Activated naive CD4-positive, alpha-beta T cell treated with anti-CD3 and anti-CD28 coated beads, Interleukin-2, amount 10 ng/mL, durations not matched to agents 7 days and 5 days (primary cell): ENCODE data around the gene NSL1.
A peak's percentile ranks its signal among the peaks of the same experiment; 100 is the strongest.
"Not testable (repeated sequence)": the region's sequence is repeated elsewhere in the genome, so short reads cannot be mapped to it uniquely, and the experiment has no call there.

ENCODE experiments used
- CTCF ChIA-PET: fragments of 350-600 bp; sonication (Branson Sonifier 250); formaldehyde crosslinking; loops from one replicate; lab custom pipeline; 2021; ENCODE audit warnings: antibody characterized with exemption; lab: Charles Lee
- DNase-seq: peaks from one replicate; pipeline ENCODE4 v3.0.0-alpha.2; 2020
- H3K27ac Mint-ChIP-seq: one replicate; pipeline ENCODE4 v1.8.0; 2021; ENCODE audit warnings: mild to moderate bottlenecking, moderate library complexity, mixed read lengths
- H3K27me3 Mint-ChIP-seq: one replicate; pipeline ENCODE4 v1.8.0; 2021; ENCODE audit warnings: mild to moderate bottlenecking, mixed read lengths
- H3K36me3 Mint-ChIP-seq: one replicate; pipeline ENCODE4 v1.8.0; 2021; ENCODE audit warnings: mixed read lengths
- H3K4me1 Mint-ChIP-seq: one replicate; pipeline ENCODE4 v1.8.0; 2021; ENCODE audit warnings: mixed read lengths
- H3K4me3 Mint-ChIP-seq: one replicate; pipeline ENCODE4 v1.8.0; 2021; ENCODE audit warnings: mild to moderate bottlenecking, moderate library complexity, mixed read lengths
- H3K9me3 Mint-ChIP-seq: one replicate; pipeline ENCODE4 v1.8.0; 2021; ENCODE audit warnings: mixed read lengths

The NSL1 gene

GRCh38 chr1:212722270-212722957 is 69.2 kb downstream of the NSL1 start:
- DNase-seq = no peak
- no peaks in the 10 kb centered on the region for H3K27me3 Mint-ChIP-seq
- H3K27ac Mint-ChIP-seq = peak overlapping the region; percentile 64
- CTCF ChIA-PET = interaction anchor here (1.1 to 3.2 kb wide), 4 partner anchors 15 to 60 kb away, joined by 3 to 18 read pairs (median 5); no protein-coding TSS in a partner anchor
- H3K36me3 Mint-ChIP-seq = peaks cover 20% of the 10 kb centered on the region
- H3K4me1 Mint-ChIP-seq = peaks cover 31% of the 10 kb centered on the region
- H3K4me3 Mint-ChIP-seq = no peak overlapping the region
- H3K9me3 Mint-ChIP-seq = peaks cover 12% of the 10 kb centered on the region

- DNase-seq = peak; percentile 49
- Mint-ChIP-seq H3K27ac (peak overlapping the region; percentile 64), H3K4me1 (peaks cover 31% of the 10 kb centered on the region), H3K27me3 (peaks cover 4% of the 10 kb centered on the region), H3K4me3 (peak overlapping the region; percentile 16), H3K36me3 (peaks cover 19% of the 10 kb centered on the region), H3K9me3 (peaks cover 12% of the 10 kb centered on the region)
- CTCF ChIA-PET = interaction anchor here (0.6 to 3.2 kb wide), 7 partner anchors 14 to 60 kb away, joined by 3 to 18 read pairs (median 3); no protein-coding TSS in a partner anchor
Observed at GRCh38 chr1:212721388-212722247, 70.0 kb downstream of the NSL1 start.

- peaks cover 11% of the 10 kb centered on the region for H3K36me3 Mint-ChIP-seq
- H3K27me3 Mint-ChIP-seq = peaks cover 4% of the 10 kb centered on the region
- DNase-seq = no peak
- H3K27ac Mint-ChIP-seq = no peak overlapping the region
- H3K4me3 Mint-ChIP-seq = no peak overlapping the region
- CTCF ChIA-PET = no interaction called here
- H3K4me1 Mint-ChIP-seq = peaks cover 31% of the 10 kb centered on the region
- H3K9me3 Mint-ChIP-seq = peaks cover 9% of the 10 kb centered on the region
Observed at GRCh38 chr1:212719633-212720032, 71.9 kb downstream of the NSL1 start.

- Mint-ChIP-seq H3K27ac (no peak overlapping the region), H3K9me3 (peaks cover 4% of the 10 kb centered on the region), H3K27me3 (peaks cover 4% of the 10 kb centered on the region), H3K4me1 (peaks cover 27% of the 10 kb centered on the region), H3K4me3 (no peak overlapping the region), H3K36me3 (peaks cover 6% of the 10 kb centered on the region)
- CTCF ChIA-PET = no interaction called here
- no peak for DNase-seq
Observed at GRCh38 chr1:212718499-212718898, 73.1 kb downstream of the NSL1 start.

- Mint-ChIP-seq H3K27ac (no peak overlapping the region), H3K4me3 (no peak overlapping the region), H3K36me3 (no peaks in the 10 kb centered on the region), H3K4me1 (peaks cover 8% of the 10 kb centered on the region), H3K27me3 (peaks cover 8% of the 10 kb centered on the region), H3K9me3 (no peaks in the 10 kb centered on the region)
- DNase-seq = no peak
- CTCF ChIA-PET = interaction anchor here (1.0 to 1.6 kb wide), 2 partner anchors 34 to 279 kb away, joined by 3 to 5 read pairs; no protein-coding TSS in a partner anchor
Observed at GRCh38 chr1:212716161-212716560, 75.4 kb downstream of the NSL1 start.

- Mint-ChIP-seq H3K27ac (no peak overlapping the region), H3K27me3 (peaks cover 8% of the 10 kb centered on the region), H3K4me3 (no peak overlapping the region), H3K9me3 (no peaks in the 10 kb centered on the region), H3K36me3 (no peaks in the 10 kb centered on the region), H3K4me1 (peaks cover 4% of the 10 kb centered on the region)
- DNase-seq = no peak
- CTCF ChIA-PET = interaction anchor here (1.3 kb wide), 1 partner anchor 236 kb away, joined by 3 read pairs; no protein-coding TSS in a partner anchor
Observed at GRCh38 chr1:212713465-212714136, 78.0 kb downstream of the NSL1 start.

- CTCF ChIA-PET = interaction anchor here (1.3 kb wide), 1 partner anchor 236 kb away, joined by 3 read pairs; no protein-coding TSS in a partner anchor
- H3K9me3 Mint-ChIP-seq = no peaks in the 10 kb centered on the region
- peaks cover 4% of the 10 kb centered on the region for H3K4me1 Mint-ChIP-seq
- H3K27me3 Mint-ChIP-seq = peaks cover 8% of the 10 kb centered on the region
- H3K4me3 Mint-ChIP-seq = no peak overlapping the region
- DNase-seq = no peak
- no peak overlapping the region for H3K27ac Mint-ChIP-seq
- H3K36me3 Mint-ChIP-seq = no peaks in the 10 kb centered on the region
Observed at GRCh38 chr1:212712451-212713303, 78.9 kb downstream of the NSL1 start.

GRCh38 chr1:212711974-212712373 is 79.6 kb downstream of the NSL1 start:
- not testable (repeated sequence) for H3K27ac Mint-ChIP-seq
- CTCF ChIA-PET = interaction anchor here (1.3 kb wide), 1 partner anchor 235 kb away, joined by 3 read pairs; no protein-coding TSS in a partner anchor

GRCh38 chr1:212710566-212710965 is 81.0 kb downstream of the NSL1 start:
- H3K27me3 Mint-ChIP-seq = peaks cover 4% of the 10 kb centered on the region
- H3K4me1 Mint-ChIP-seq = peaks cover 4% of the 10 kb centered on the region
- H3K27ac Mint-ChIP-seq = no peak overlapping the region
- DNase-seq = no peak
- H3K4me3 Mint-ChIP-seq = no peak overlapping the region
- H3K9me3 Mint-ChIP-seq = no peaks in the 10 kb centered on the region
- no peaks in the 10 kb centered on the region for H3K36me3 Mint-ChIP-seq
- CTCF ChIA-PET = no interaction called here

More at GRCh38 chr1:212711974-212712373, 79.6 kb downstream of the NSL1 start:
- H3K4me3 Mint-ChIP-seq, H3K4me1 Mint-ChIP-seq, H3K9me3 Mint-ChIP-seq, DNase-seq, H3K36me3 Mint-ChIP-seq, H3K27me3 Mint-ChIP-seq: not testable (repeated sequence)

- H3K27ac Mint-ChIP-seq = no peak overlapping the region
- CTCF ChIA-PET = interaction anchor here (0.8 to 1.6 kb wide), 2 partner anchors 39 to 56 kb away, joined by 3 to 4 read pairs; no protein-coding TSS in a partner anchor
Observed at GRCh38 chr1:212703991-212704564, 87.5 kb downstream of the NSL1 start.

GRCh38 chr1:212702672-212703071 is 88.9 kb downstream of the NSL1 start:
- no peak overlapping the region for H3K27ac Mint-ChIP-seq
- no peak for DNase-seq
- CTCF ChIA-PET = no interaction called here
- H3K4me1 Mint-ChIP-seq = peaks cover 22% of the 10 kb centered on the region
- no peak overlapping the region for H3K4me3 Mint-ChIP-seq
- H3K9me3 Mint-ChIP-seq = no peaks in the 10 kb centered on the region
- peaks cover 45% of the 10 kb centered on the region for H3K27me3 Mint-ChIP-seq
- H3K36me3 Mint-ChIP-seq = no peaks in the 10 kb centered on the region

More at GRCh38 chr1:212703991-212704564, 87.5 kb downstream of the NSL1 start:
- no peak for DNase-seq
- Mint-ChIP-seq H3K27me3 (peaks cover 40% of the 10 kb centered on the region), H3K9me3 (no peaks in the 10 kb centered on the region), H3K36me3 (no peaks in the 10 kb centered on the region), H3K4me1 (peaks cover 11% of the 10 kb centered on the region), H3K4me3 (no peak overlapping the region)

GRCh38 chr1:212701910-212702309 is 89.7 kb downstream of the NSL1 start:
- H3K27ac Mint-ChIP-seq = no peak overlapping the region
- CTCF ChIA-PET = interaction anchor here (0.7 to 2.3 kb wide), 11 partner anchors 9 to 293 kb away, joined by 3 to 11 read pairs (median 4); no protein-coding TSS in a partner anchor
- H3K9me3 Mint-ChIP-seq = no peaks in the 10 kb centered on the region
- H3K36me3 Mint-ChIP-seq = no peaks in the 10 kb centered on the region
- H3K27me3 Mint-ChIP-seq = peaks cover 48% of the 10 kb centered on the region
- DNase-seq = no peak
- H3K4me1 Mint-ChIP-seq = peaks cover 28% of the 10 kb centered on the region
- H3K4me3 Mint-ChIP-seq = no peak overlapping the region
